Measurements from ENCODE around the gene KMT2D. TPM values are rescaled to one million over a fixed set of nuclear protein-coding genes. Genes with fewer than 3 reads are reported as not detected.
A peak's percentile ranks its signal among the peaks of the same experiment; 100 is the strongest.

Gene KMT2D
- total and polyA plus RNA-seq, 2 donors (not counting 3 experiments of a cell fraction or from before 2014, with no cell fraction given), result 15.1 to 120 TPM

DNA sequence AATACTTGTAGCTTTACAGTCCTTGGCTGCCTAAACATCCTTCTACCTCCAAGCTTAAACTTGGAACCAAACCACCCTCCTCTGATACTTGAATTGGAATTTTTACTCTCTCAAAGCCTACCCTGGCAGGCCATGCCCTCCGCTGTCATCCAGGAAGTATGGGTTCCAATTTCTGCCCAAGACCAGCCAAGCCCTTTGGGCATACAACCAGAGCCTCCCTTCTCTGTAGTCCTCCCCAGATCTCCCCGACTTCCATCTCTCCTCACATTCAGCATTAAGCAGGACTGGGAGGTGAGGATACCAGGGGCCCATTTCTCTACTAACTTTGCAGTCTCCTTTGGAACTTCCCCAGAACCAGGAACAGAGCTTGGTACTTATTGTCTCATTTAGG lies 34.4 kb upstream of the KMT2D start:
- POLR2A ChIA-PET, result interaction anchor here (1.1 to 4.2 kb wide), 2 partner anchors 15 to 36 kb away, joined by 10 to 25 read pairs; partner anchors contain the start of genes LMBR1L and TUBA1B
- no peaks in the 10 kb centered on the region for H3K27me3 ChIP-seq (ENCODE audit: control insufficient read depth in 2 of 2, insufficient read depth in 2 of 2, low read length in 2 of 2)
- no peak overlapping the region for H3K27ac ChIP-seq (ENCODE audit: insufficient read depth, low read depth, low read length)
- H3K9me1 ChIP-seq (replicated peaks; ENCODE audit: control insufficient read depth, extremely low read depth, insufficient read depth, low read length), result no peaks in the 10 kb centered on the region
- no peak overlapping the region for H3K4me3 ChIP-seq (replicated peaks in 1 of 3; ENCODE audit: insufficient read depth in 1 of 3, low read depth in 1 of 3, low read length in 3 of 3)
- H3K9ac ChIP-seq (replicated peaks; ENCODE audit: extremely low read depth, insufficient read depth, low read length), result no peak overlapping the region
- no peak overlapping the region for H2AFZ ChIP-seq (ENCODE audit: low read depth, low read length)
- peaks cover 2 to 16% of the 10 kb centered on the region in 2 experiments for H3K36me3 ChIP-seq (ENCODE audit: control insufficient read depth in 2 of 2, extremely low read depth in 1 of 2, insufficient read depth in 2 of 2, low read length in 2 of 2)
- peaks cover 45% of the 10 kb centered on the region for H3K4me1 ChIP-seq (ENCODE audit: control insufficient read depth, extremely low read depth, insufficient read depth, low read length)
- H3K9me3 ChIP-seq (replicated peaks; ENCODE audit: control insufficient read depth, insufficient read depth, low read length), result no peaks in the 10 kb centered on the region
- H4K20me1 ChIP-seq (replicated peaks; ENCODE audit: control insufficient read depth, extremely low read depth, insufficient read depth, low read length), result no peaks in the 10 kb centered on the region
- H3K4me2 ChIP-seq (ENCODE audit: insufficient read depth, low read length), result no peak overlapping the region
- H3K79me2 ChIP-seq (ENCODE audit: control insufficient read depth, insufficient read depth, low read length), result no peaks in the 10 kb centered on the region
- dilution Hi-C loops (cut with MboI; ENCODE audit: extremely low pct_ligation_motif_present, low sequenced_read_pairs) (no loop called here), intact Hi-C loops (cut with micrococcal nuclease) (loop anchor here (1.0 kb wide), 1 partner anchor 15 kb away; the partner anchor contains the start of gene LMBR1L)
- FAIRE-seq (peak; percentile 35), DNase-seq (ENCODE audit: low read depth, low spot score) (no peak)
- CTCF ChIA-PET, result interaction anchor here (1.4 to 11.7 kb wide), 7 partner anchors 10 to 35 kb away, joined by 3 to 179 read pairs (median 15); partner anchors contain the start of genes LMBR1L and TUBA1B
- TF ChIP-seq EZH2 (IDR thresholded peaks at IDR 0.05; ENCODE audit: borderline replicate concordance, low read depth, low read length, severe bottlenecking) (no peak), POLR2AphosphoS5 (IDR thresholded peaks at IDR 0.05; ENCODE audit: insufficient read depth, low read depth, low read length) (no peak), GATA2 (IDR thresholded peaks at IDR 0.05; ENCODE audit: insufficient read depth, insufficient read length, low read depth, low read length) (no peak), MYC (IDR thresholded peaks at IDR 0.05; ENCODE audit: low read depth, low read length) (no peak), POLR2A (IDR thresholded peaks at IDR 0.05; ENCODE audit: low read depth, low read length) (no peak), FOS (IDR thresholded peaks at IDR 0.05; ENCODE audit: borderline replicate concordance, insufficient read depth, low read length) (no peak), JUN (IDR thresholded peaks at IDR 0.05; ENCODE audit: borderline replicate concordance, insufficient read depth, insufficient read length, low read depth) (no peak)
- TF ChIP-seq, protein P1, sequence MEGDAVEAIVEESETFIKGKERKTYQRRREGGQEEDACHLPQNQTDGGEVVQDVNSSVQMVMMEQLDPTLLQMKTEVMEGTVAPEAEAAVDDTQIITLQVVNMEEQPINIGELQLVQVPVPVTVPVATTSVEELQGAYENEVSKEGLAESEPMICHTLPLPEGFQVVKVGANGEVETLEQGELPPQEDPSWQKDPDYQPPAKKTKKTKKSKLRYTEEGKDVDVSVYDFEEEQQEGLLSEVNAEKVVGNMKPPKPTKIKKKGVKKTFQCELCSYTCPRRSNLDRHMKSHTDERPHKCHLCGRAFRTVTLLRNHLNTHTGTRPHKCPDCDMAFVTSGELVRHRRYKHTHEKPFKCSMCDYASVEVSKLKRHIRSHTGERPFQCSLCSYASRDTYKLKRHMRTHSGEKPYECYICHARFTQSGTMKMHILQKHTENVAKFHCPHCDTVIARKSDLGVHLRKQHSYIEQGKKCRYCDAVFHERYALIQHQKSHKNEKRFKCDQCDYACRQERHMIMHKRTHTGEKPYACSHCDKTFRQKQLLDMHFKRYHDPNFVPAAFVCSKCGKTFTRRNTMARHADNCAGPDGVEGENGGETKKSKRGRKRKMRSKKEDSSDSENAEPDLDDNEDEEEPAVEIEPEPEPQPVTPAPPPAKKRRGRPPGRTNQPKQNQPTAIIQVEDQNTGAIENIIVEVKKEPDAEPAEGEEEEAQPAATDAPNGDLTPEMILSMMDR (IDR thresholded peaks at IDR 0.05; ENCODE audit: extremely low read depth in 1 of 2, insufficient read depth in 1 of 2, low read depth in 1 of 2, low read length in 2 of 2), result no peak
- TF ChIP-seq, protein P2, sequence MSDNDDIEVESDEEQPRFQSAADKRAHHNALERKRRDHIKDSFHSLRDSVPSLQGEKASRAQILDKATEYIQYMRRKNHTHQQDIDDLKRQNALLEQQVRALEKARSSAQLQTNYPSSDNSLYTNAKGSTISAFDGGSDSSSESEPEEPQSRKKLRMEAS (IDR thresholded peaks at IDR 0.05; ENCODE audit: insufficient read depth, insufficient read length), result no peak
- no TSS peak for BruUV-seq (replicated peaks)

Measured in endothelial cell of umbilical vein (primary cell).